GM12892 (cell line): ENCODE data around the gene OR7G3.

ENCODE experiments used
- POLR2A ChIP-seq: IDR thresholded peaks from 2 replicates; pipeline ENCODE4 v1.6.1; 2011; ENCODE audit warnings: low read depth, low read length, control low read depth
- POLR2AphosphoS5 ChIP-seq: IDR thresholded peaks from 2 replicates; pipeline ENCODE4 v1.6.1; 2011; ENCODE audit warnings: low read depth, low read length, control low read depth
- TAF1 ChIP-seq: IDR thresholded peaks from 2 replicates; pipeline ENCODE4 v1.6.1; 2011; ENCODE audit warnings: low read depth, mild to moderate bottlenecking, control low read depth, low read length, borderline replicate concordance

DNA sequence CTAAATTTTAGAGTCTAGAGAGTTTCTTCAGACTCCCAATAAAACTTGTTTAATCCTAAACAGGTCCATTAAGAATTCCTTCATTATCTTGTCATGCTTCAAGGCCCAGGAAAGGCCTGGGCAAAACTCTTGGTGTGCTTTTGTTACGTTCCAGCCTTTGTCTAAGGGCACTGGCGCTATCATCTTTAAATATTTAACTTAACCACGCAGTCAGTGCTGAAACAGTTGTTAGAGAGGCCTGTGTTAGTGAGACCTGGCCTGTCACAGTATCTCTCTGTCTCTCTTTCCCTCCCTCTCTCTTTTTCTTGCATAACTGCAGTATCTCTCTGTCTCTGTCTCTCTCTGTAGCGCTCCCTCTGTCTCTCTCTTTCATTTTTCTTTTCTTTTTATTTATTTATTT is 48.1 kb downstream of the OR7G3 start:
- no peak for TF ChIP-seq POLR2AphosphoS5
- TF ChIP-seq POLR2A: no peak
- TF ChIP-seq TAF1: no peak
